ENCODE results near the gene SEMA4C.

DNA sequence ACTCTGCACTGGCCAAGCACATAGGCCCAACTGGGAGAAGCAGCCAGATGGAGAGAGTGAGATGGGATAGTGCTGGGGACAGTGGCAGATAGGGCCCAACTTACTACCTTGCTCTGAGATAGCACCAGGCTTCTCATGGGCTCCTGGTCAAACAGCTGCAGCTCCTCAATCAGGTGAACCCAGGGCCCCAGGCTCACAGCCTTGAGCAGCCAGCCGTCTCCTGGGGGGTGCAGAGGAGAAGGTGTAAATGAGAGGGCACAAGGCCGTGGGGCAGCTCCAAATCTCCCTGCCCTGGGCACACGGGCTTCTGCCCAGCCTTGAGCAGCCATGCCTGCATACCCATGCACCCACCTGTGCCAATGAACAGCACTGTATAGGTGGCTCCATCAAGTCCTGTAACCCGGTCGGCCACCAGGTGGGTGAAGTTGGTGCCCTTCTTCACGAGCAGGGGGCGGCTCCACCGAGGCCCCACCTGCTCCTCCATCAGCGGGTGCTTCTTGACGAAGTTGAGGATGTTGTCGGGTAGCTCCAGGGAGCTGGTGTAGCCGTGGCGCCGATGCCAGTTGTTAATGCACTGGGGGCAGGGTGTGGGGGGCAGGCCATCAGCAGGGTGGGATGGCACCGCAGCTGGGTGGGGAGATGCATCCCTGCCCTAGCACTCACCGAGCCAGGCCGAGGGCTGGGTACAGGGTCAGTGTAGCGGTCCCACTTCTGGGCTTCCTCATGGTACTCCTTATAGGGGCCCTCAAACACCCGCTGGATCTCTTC lies 6.1 kb downstream of the SEMA4C start:
- TF ChIP-seq, protein P1, sequence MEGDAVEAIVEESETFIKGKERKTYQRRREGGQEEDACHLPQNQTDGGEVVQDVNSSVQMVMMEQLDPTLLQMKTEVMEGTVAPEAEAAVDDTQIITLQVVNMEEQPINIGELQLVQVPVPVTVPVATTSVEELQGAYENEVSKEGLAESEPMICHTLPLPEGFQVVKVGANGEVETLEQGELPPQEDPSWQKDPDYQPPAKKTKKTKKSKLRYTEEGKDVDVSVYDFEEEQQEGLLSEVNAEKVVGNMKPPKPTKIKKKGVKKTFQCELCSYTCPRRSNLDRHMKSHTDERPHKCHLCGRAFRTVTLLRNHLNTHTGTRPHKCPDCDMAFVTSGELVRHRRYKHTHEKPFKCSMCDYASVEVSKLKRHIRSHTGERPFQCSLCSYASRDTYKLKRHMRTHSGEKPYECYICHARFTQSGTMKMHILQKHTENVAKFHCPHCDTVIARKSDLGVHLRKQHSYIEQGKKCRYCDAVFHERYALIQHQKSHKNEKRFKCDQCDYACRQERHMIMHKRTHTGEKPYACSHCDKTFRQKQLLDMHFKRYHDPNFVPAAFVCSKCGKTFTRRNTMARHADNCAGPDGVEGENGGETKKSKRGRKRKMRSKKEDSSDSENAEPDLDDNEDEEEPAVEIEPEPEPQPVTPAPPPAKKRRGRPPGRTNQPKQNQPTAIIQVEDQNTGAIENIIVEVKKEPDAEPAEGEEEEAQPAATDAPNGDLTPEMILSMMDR (conservative IDR thresholded peaks at IDR 0.05; ENCODE audit: low read length) = no peak
- TF ChIP-seq EZH2phosphoT487 (IDR thresholded peaks at IDR 0.05; ENCODE audit: borderline replicate concordance, low read depth, low read length) = no peak
